ENCODE measurements around the gene ASTL. TPM values are rescaled to one million over a fixed set of nuclear protein-coding genes. Genes with fewer than 3 reads are reported as not detected.

Gene ASTL
- polyA plus RNA-seq, 1 experiment, result not detected

DNA sequence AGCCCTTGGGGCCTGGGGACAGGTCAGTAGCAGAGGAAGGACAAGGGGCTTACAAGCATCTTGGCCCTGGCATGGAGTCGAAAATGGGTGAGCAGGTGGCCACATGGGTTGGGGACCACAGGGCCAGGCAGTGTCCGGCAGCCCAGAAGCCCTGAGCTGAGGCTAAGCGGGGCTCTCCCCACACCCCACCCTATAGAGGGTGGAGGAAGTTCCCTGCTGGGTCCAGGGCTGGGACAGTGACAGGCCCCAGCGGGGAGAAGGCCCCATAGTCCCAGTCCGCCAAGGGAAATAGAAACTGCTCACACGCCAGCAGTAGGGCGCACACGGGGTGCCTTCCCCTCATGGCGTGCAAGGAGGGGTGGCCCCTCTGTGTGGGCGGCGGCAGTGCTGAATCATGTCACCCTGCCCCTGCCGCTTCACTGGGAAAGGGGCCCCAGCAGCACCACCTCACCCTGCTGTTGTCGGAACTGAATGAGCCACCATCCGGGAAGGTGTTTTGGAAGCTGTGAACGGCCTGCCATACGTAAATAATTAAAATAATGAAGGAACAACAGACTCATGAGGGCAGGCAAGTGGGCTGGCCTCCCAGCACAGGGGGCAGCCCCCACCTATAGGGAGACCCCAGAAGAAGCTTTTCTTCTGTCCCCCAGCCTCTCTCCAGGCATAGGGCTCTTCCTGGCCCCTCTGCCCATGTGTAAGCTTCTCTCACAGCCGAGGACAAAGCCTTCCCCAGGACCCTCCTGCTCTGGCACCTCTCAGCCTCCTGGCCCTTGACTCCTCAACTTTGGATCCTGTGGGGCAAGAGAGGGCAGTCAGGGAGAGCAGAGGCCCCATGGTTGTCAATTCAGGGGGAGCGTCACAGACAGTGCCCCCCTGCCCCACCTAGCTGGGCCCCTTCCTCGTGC, 19.6 kb upstream of the ASTL start:
- CTCF ChIA-PET, result interaction anchor here (0.8 kb wide), 1 partner anchor 15 kb away, joined by 3 read pairs; no protein-coding TSS in a partner anchor
- Histone ChIP-seq H3K4me3 (ENCODE audit: low read depth, low read length) (no peak overlapping the region), H3K27ac (ENCODE audit: low read depth, low read length) (no peak overlapping the region), H3K27me3 (ENCODE audit: control insufficient read depth, insufficient read depth, low read length) (peaks cover 14% of the 10 kb centered on the region), H3K9me3 (ENCODE audit: control insufficient read depth, insufficient read depth, low read length) (peaks cover 3% of the 10 kb centered on the region; the same call in 1 of the 2 replicates)
- TF ChIP-seq, protein P1, sequence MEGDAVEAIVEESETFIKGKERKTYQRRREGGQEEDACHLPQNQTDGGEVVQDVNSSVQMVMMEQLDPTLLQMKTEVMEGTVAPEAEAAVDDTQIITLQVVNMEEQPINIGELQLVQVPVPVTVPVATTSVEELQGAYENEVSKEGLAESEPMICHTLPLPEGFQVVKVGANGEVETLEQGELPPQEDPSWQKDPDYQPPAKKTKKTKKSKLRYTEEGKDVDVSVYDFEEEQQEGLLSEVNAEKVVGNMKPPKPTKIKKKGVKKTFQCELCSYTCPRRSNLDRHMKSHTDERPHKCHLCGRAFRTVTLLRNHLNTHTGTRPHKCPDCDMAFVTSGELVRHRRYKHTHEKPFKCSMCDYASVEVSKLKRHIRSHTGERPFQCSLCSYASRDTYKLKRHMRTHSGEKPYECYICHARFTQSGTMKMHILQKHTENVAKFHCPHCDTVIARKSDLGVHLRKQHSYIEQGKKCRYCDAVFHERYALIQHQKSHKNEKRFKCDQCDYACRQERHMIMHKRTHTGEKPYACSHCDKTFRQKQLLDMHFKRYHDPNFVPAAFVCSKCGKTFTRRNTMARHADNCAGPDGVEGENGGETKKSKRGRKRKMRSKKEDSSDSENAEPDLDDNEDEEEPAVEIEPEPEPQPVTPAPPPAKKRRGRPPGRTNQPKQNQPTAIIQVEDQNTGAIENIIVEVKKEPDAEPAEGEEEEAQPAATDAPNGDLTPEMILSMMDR (IDR thresholded peaks at IDR 0.05; ENCODE audit: low read depth, low read length), result no peak
- no peak for DNase-seq (ENCODE audit: low read depth, low spot score)
- POLR2A ChIA-PET, result no interaction called here

DNA sequence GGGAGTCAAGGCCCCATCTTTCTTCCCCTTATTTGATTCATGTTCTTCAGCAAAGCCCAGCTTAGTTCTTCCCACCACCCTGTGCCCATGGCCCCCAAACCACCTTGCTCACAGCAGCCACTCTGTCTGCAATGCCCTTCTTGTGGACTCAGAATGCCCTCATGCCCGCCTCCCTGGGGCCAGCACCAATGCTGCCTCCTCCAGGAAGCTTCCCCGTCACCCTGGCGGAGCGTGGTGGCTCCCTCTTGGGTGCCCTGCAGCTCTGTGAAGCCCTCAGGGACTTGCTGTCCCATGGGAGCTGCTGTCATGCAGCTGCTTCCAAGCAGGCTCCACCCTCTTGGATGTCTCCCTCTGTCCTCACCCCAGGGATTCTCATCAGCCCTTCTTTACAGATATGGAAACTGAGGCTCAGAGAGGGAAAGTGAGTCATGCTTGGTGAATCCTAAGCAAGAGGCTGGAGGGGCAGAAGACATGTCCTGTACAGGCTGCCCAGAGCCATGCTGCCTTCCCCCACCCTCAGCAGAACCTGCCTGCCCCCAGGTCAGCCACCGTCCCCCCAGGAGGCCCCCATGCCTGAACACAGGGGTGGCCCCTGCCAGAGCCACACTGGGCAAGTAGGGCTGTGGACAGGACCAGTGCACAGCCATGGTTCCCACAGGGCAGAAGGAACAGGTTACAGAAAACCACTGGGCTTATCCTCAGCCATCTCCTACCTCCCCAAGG, 18.8 kb upstream of the ASTL start:
- no peak for DNase-seq (ENCODE audit: low read depth, low spot score)
- Histone ChIP-seq H3K27ac (ENCODE audit: low read depth, low read length) (no peak overlapping the region), H3K27me3 (ENCODE audit: control insufficient read depth, insufficient read depth, low read length) (peaks cover 14% of the 10 kb centered on the region), H3K9me3 (ENCODE audit: control insufficient read depth, insufficient read depth, low read length) (0 out of 2 replicates have a peak, but pooled peaks cover 3% of the 10 kb centered on the region), H3K4me3 (ENCODE audit: low read depth, low read length) (no peak overlapping the region)
- TF ChIP-seq, protein P1 (IDR thresholded peaks at IDR 0.05; ENCODE audit: low read depth, low read length), result no peak
- ChIA-PET CTCF (interaction anchor here (0.8 kb wide), 1 partner anchor 18 kb away, joined by 5 read pairs; no protein-coding TSS in a partner anchor), POLR2A (no interaction called here)

DNA sequence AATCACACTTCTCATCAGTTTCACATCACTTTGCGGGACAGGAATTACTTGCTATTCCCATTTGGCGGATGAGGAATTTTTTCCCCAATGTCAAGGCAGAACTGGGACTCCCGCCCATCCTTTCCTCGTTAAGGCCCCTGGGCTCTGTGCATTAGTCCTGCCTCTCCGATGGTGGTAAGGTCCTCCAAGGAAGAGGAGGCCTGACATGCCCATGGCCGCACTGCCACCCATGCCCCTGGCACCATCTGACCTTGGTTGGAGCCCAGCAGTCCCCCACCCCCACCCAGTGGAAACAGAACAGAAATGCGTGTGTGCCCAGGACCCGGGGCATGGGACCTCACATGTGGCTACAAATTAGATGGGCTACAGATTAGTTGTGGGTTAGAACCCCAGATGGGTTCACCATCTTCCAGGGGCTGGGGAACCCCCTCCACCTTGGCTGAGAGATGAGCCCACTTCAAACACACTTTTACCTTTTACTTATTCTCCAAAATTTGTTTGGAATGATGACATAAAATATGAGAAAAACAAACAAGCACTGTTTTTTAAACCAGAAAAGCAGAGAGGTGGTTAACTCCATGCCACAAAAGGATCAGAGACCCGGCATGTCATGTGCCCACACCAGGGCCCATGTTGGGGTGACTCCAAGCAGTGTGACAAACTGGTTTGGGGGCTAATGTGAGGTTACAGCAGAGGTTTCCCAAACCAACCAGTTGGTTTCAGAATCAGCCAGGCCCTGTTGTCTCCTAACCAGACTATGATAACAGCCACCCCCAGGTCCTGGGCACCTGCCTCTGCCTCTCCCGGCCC, 17.9 kb upstream of the ASTL start:
- CTCF ChIA-PET, result interaction anchor here (0.8 kb wide), 1 partner anchor 19 kb away, joined by 5 read pairs; no protein-coding TSS in a partner anchor
- Histone ChIP-seq H3K4me3 (ENCODE audit: low read depth, low read length) (no peak overlapping the region), H3K27ac (ENCODE audit: low read depth, low read length) (no peak overlapping the region), H3K9me3 (ENCODE audit: control insufficient read depth, insufficient read depth, low read length) (0 out of 2 replicates have a peak, but pooled peaks cover 3% of the 10 kb centered on the region), H3K27me3 (ENCODE audit: control insufficient read depth, insufficient read depth, low read length) (peaks cover 14% of the 10 kb centered on the region)
- POLR2A ChIA-PET, result no interaction called here
- no peak for DNase-seq (ENCODE audit: low read depth, low spot score)
- TF ChIP-seq, protein P1 (IDR thresholded peaks at IDR 0.05; ENCODE audit: low read depth, low read length), result no peak

DNA sequence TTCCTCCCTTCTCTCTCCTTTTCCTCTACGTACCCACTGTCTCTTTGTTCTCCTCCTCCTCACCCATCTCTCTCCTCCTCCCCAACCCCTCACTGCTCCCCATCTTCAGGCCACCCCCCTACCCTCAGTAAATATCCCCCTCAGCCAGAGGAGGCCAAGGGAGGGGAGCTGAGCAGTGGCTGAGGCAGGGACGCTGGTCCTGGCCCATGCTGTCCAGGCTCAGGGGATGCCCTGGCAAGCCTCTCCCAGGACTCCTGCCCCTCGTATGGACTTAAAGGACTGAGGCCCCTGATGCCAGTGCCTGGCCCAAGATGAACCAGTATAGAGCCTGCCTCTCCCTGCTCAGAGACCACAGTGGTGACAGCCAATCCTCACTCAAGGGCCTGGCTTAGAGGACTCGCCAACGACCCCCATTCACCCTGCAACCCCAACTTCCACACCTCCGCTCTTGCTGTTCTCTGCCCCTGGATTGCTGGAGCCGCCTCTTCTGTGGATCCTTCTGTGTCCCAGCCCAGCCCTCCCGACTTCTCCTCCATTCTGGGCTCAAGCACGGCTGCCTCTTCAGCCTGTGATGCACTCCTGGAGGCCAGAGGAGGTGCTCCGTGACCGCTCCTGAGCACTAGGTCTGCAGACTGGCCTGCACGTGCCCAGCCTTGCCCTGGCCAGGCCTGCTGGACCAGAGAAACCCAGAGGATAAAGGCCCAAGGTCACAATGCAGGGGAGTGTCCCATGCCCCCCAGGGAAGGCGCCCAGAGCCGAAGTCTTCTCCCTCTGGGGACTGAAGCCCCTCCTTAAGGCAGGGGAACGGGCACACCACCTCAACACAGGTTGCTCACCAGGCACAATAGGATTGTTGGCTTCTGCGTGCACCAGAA, 16.4 kb upstream of the ASTL start:
- TF ChIP-seq, protein P1 (IDR thresholded peaks at IDR 0.05; ENCODE audit: low read depth, low read length), result no peak
- ChIA-PET POLR2A (no interaction called here), CTCF (no interaction called here)
- Histone ChIP-seq H3K27me3 (ENCODE audit: control insufficient read depth, insufficient read depth, low read length) (peaks cover 12% of the 10 kb centered on the region), H3K27ac (ENCODE audit: low read depth, low read length) (no peak overlapping the region), H3K9me3 (ENCODE audit: control insufficient read depth, insufficient read depth, low read length) (no peaks in the 10 kb centered on the region), H3K4me3 (ENCODE audit: low read depth, low read length) (no peak overlapping the region)
- DNase-seq (ENCODE audit: low read depth, low spot score), result no peak
